ENCODE measurements around the gene PDCD1.
"Not testable (repeated sequence)": the region's sequence is repeated elsewhere in the genome, so short reads cannot be mapped to it uniquely, and the experiment has no call there.

PDCD1 gene

DNA sequence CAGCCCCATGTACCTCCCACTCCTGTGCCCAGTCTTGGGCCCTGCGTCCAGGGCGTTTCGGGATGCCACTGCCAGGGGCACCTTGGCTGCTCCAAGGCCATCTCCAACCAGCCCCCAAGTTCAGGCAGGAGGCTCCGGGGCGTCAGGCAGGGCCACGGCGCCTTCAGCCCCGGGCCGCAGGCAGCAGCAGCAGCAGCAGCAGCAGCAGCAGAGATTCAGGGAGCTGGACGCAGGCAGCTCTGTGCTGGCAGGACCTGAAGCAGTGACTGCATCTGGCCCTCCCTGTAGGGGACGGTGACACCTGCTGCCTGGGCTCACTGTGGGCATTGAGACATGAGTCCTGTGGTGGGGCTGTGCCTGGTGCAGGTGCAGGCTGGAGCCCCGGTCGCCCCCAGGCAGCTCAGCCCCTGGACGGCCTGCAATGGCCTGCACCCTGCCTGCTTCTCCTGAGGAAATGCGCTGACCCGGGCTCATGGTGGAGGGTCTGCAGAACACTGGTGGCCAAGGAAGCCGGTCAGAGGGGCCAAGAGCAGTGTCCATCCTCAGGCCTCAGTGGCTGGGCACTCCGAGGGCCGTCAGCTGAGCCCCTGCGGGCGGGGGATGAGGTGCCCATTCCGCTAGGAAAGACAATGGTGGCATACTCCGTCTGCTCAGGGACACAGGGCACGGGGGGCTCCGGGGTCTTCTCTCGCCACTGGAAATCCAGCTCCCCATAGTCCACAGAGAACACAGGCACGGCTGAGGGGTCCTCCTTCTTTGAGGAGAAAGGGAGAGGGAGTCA is 8.0 kb downstream of the PDCD1 start:
- no peak for DNase-seq

- no peak for DNase-seq
Measured at GRCh38 chr2:241849616-241850543, 8.8 kb downstream of the PDCD1 start.

- no peak for DNase-seq
Measured at GRCh38 chr2:241848761-241849615, 9.7 kb downstream of the PDCD1 start.

GRCh38 chr2:241846406-241846805 is 12.3 kb downstream of the PDCD1 start:
- no peak for DNase-seq

GRCh38 chr2:241844831-241845578 is 13.7 kb downstream of the PDCD1 start:
- no peak for DNase-seq

- peak; percentile 17 to 59 for DNase-seq
Measured at GRCh38 chr2:241844066-241844728, 14.5 kb downstream of the PDCD1 start.

DNA sequence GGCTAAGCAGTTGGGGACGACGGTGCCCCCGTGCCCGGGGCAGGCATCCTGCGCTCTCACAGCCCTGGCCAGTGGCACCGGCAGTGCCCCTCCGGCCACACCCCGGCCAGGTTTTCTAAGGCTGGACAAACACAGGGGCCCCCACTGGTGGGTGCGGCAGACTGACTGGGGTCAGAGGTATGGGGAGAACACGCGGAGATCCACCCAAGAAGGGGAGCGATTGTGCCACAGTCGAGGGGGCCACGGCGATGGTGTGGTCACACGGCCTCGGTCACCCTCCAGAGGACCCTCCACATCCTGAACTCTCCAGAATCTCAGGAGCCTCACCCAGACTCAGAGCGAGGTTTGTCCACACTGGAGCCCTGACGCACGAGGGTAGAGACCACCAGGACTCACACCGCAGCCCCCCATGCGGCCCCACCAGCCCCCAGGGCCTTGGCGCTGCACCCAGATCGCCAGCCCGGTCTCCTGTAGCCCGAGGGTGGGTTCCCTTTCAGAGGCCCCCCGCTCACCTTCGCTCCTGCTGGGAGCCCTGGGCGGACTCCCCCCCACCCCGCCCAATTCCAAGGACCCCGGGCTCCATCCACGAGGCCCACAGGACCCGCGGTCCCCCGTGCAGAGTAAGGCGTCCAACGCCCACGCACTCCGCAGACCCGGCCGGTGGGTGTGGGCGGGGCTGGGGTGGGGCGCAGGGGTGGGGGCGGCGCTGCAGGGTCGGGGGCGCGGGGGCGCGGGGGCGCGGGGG is 15.2 kb downstream of the PDCD1 start:
- no peak for DNase-seq

DNA sequence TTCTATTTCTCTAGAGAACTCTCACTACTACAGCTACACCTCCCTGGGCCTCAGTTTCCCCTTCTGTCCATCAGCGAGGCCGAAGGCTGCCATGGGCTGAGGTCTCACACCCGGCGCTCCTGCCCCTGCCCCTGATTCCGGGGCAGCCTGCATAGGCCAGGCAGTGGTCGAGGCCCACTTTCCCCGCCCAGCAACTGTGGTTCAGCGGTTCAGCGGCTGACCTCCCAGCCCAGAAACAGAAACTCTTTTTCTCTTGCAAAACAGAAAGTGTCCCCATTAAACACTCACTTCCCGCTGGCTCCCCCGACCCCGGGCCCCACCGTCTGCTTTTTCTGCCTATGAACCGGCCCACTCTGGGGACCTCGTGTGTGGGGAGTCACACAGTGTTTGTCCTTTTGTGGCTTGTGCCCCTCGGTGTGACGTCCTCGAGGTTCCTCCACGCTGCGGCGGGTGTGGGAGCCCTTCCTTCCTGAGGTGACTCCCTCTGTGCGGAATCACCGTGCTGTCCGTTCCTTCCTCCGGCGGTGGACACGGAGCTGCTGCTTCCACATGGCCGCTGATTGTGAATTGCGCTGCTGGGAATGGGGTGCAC is 16.0 kb downstream of the PDCD1 start:
- DNase-seq, result peak; percentile 40 to 70

DNA sequence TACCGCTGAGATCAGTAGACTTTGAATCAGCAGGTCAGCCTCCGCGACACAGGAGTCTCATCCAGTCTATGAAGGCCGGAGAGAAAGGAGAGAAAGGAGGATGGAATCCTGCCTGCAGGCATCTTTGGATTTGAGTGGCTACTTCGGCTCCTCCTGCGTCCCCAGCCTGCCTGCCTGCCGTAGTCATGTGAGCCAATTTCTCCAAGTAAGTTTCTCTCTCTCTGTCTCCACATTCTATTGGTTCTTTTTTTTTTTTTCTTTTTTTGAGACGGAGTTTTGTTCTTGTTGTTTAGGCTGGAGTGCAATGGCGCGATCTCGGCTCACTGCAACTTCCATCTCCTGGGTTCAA is 16.7 kb downstream of the PDCD1 start:
- no peak for DNase-seq

DNA sequence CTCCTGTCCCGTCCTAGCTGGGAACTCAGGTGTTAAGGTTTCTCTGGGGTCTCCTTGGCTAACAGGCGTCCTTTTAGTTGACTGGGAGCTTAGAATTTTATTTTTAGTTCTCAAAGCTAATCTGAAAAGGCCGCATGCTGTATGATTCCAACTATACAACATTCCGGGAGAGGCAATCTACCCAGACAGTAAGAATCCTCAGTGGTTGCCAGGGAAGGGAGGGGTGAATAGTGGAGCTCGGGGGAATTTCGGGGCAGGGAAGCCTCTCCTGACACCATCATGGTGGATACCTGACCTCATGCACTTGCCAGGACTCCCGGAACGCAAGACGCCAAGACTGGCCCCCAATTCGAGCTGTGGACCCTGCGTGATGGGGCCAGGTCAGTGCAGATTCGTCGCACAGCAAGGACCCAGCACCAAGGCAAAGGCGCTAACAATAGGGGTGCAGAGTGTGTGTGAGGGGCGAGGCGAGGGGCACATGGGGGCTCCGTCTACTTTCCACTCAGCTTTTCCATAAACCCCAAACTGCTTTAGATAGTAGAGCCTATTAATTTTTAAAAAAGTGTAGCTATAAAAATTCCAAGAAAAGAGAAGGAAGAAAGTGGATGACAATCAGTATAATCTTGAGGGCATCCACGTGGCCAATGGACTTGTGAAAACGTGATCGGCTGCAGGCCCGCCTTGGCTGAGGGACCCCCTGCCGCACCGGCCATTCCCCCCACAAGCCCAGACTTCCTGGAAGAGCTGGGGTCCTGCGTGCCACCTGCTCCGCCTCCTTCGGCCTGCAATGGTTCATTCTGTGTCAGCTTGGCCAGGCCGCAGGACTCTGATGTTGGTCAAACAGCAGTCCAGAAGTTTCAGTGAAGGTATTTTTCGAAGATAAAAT is 17.3 kb downstream of the PDCD1 start:
- DNase-seq, result no peak

DNA sequence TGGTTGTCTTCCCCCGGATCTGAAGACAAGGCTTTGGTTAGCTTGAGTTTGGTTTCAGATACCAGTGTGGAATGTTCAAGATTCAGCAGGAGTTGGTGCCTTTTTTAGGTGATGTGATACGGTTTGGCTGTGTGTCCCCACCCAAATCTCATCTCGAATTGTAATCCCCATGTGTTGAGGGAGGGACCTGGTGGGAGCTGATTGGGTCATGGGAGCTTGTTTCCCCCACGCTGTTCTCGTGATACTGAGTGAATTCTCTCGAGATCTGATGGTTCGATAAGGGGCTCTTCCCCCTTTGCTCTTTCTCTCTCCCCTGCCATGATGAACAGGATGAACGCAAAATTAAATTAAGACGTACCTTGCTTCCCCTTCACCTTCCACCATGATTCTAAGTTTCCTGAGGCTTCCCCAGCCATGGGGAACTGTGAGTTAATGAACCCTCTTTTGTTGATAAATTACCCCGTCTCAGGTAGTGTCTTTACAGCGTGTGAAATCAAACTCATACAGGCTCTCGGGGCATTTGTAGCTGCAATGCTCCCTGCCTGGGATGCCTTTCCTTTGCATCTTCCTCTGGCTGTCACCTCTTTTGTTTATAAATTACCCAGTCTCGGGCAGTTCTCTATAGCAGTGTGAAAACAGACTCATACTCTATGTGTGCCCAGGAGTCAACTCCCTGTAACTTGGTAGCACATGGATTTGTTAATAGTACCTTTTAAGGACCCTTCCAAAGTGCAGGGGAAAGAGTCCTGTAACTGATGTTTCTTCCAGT is 21.3 kb downstream of the PDCD1 start:
- no peak for DNase-seq

GRCh38 chr2:241836292-241836691 is 22.4 kb downstream of the PDCD1 start:
- DNase-seq, result no peak

DNA sequence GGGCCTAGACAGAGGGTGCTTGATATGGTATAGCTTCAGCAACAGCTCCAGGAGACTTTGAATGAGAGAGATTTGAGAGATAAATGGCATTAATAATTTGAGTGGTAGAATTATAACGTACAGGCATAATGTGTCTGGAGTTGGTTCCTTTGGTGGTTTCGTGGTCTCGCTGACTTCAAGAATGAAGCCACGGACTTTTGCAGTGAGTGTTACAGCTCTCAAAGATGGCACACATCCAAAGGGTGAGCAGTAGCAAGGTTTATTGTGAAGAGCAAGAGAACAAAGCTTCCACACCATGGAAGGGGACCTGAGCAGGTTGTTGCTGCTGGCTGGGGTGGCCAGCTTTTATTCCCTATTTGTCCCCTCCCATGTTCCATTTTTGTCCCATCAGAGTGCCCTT is 23.1 kb downstream of the PDCD1 start:
- no peak for DNase-seq

- DNase-seq, result no peak
Measured at GRCh38 chr2:241834527-241835210, 24.0 kb downstream of the PDCD1 start.

- DNase-seq, result not testable (repeated sequence)
Measured at GRCh38 chr2:241833756-241834526, 24.8 kb downstream of the PDCD1 start.

GRCh38 chr2:241833101-241833663 is 25.5 kb downstream of the PDCD1 start:
- DNase-seq, result no peak

DNA sequence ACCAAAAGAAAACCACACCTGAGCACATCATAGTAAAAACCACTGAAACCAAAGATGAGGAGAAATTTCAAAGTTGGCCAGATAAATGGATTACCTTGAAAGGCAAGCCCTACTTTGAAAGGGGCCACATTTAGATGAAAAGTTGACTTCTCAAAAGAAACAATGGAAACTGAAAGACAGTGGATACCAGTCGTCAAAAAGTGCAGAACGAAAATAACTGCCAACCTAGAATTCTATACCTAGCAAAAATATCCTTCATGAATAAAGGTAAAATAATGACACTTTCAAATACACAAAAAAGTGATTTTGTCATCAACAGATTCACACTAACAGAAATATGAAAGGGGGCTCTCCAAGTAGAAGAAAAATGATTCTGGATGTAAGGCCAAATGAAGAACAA is 31.3 kb downstream of the PDCD1 start:
- DNase-seq, result no peak

Data from bone marrow (tissue), 2 donors.